ENCODE measurements around the gene THSD4.

The THSD4 gene

DNA sequence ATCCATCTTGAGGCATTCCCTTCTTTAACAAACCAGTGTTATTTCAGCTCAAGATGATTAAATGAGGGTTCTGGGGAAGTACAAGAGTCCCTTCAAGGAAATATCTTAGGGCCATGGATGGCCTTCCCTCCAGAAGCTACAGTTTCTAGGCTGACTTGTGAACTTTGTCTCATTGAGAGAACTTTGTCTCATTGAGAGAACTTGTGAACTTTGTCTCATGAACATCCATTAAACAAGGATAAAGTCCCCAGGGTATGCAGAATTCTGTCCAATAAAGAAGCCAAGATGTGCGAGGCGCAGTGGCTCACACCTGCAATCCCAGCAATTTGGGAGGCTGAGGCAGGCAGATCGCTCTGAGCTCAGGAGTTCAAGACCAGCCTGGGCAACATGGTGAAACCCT, 341.5 kb downstream of the THSD4 start:
- no peaks in the 10 kb centered on the region for H3K9me3 ChIP-seq (replicated peaks; ENCODE audit: insufficient read depth, low read length)
- no peak overlapping the region for H3K4me3 ChIP-seq (ENCODE audit: low read length)
- no peak overlapping the region for H3K27ac ChIP-seq (ENCODE audit: low read length)
- H3K9ac ChIP-seq (ENCODE audit: low read length) = no peak overlapping the region
- H3K36me3 ChIP-seq (replicated peaks; ENCODE audit: insufficient read depth, low read length) = no peaks in the 10 kb centered on the region
- H3K79me2 ChIP-seq (ENCODE audit: low read length) = no peaks in the 10 kb centered on the region
- no peaks in the 10 kb centered on the region for H4K20me1 ChIP-seq (ENCODE audit: insufficient read depth, low read length)
- no peak overlapping the region for H3K4me2 ChIP-seq (ENCODE audit: low read depth, low read length)
- no peak for TF ChIP-seq EZH2phosphoT487 (IDR thresholded peaks at IDR 0.05; ENCODE audit: low read length)
- TF ChIP-seq, protein P1, sequence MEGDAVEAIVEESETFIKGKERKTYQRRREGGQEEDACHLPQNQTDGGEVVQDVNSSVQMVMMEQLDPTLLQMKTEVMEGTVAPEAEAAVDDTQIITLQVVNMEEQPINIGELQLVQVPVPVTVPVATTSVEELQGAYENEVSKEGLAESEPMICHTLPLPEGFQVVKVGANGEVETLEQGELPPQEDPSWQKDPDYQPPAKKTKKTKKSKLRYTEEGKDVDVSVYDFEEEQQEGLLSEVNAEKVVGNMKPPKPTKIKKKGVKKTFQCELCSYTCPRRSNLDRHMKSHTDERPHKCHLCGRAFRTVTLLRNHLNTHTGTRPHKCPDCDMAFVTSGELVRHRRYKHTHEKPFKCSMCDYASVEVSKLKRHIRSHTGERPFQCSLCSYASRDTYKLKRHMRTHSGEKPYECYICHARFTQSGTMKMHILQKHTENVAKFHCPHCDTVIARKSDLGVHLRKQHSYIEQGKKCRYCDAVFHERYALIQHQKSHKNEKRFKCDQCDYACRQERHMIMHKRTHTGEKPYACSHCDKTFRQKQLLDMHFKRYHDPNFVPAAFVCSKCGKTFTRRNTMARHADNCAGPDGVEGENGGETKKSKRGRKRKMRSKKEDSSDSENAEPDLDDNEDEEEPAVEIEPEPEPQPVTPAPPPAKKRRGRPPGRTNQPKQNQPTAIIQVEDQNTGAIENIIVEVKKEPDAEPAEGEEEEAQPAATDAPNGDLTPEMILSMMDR (IDR thresholded peaks at IDR 0.05; ENCODE audit: low read length) = no peak
- no peak for TF ChIP-seq EZH2 (optimal IDR thresholded peaks at IDR 0.05; ENCODE audit: low read depth, low read length)
- H3K4me1 ChIP-seq (ENCODE audit: low read length) = no peaks in the 10 kb centered on the region
- no peaks in the 10 kb centered on the region for H3K27me3 ChIP-seq (replicated peaks; ENCODE audit: insufficient read depth, low read length)
- DNase-seq = no peak
- no peaks in the 10 kb centered on the region for H3K9me2 ChIP-seq (replicated peaks; ENCODE audit: insufficient read depth, low read length)
- no peaks in the 10 kb centered on the region for H3F3A ChIP-seq (ENCODE audit: insufficient read depth, low read length)
- H2AFZ ChIP-seq (ENCODE audit: low read length) = no peak overlapping the region

DNA sequence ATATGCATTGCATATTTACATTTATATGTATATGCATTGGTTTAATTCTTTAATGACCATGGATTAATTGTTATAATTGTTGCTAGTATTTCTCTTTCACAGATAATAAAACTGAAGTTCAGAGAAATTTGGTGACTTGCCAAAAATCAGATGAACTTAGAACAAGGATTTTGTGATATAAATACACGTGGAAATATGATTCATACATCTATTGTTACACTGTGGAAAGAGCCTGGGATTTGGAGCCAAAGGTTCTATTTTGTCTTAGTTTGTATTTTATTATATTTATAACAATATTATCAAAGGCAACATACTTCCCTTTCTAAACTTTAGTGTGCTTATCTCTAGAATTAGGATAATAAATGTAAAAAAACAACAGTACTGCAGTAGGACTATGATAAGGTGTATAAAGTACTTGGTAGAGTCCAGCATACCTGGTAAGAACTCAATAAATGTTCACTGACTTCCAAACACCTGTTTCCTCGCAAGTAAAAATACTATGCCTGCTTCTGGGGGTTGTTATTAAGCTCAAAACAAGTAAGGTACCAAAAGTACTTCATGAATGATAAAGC, 342.9 kb downstream of the THSD4 start:
- Histone ChIP-seq H3K4me1 (ENCODE audit: low read length) (no peaks in the 10 kb centered on the region), H3K9me3 (replicated peaks; ENCODE audit: insufficient read depth, low read length) (no peaks in the 10 kb centered on the region), H3K27me3 (replicated peaks; ENCODE audit: insufficient read depth, low read length) (no peaks in the 10 kb centered on the region), H3K27ac (ENCODE audit: low read length) (no peak overlapping the region), H3K36me3 (replicated peaks; ENCODE audit: insufficient read depth, low read length) (no peaks in the 10 kb centered on the region), H3K79me2 (ENCODE audit: low read length) (no peaks in the 10 kb centered on the region), H3K9ac (ENCODE audit: low read length) (no peak overlapping the region), H2AFZ (ENCODE audit: low read length) (no peak overlapping the region), H3F3A (ENCODE audit: insufficient read depth, low read length) (no peaks in the 10 kb centered on the region), H3K9me2 (replicated peaks; ENCODE audit: insufficient read depth, low read length) (no peaks in the 10 kb centered on the region), H3K4me3 (ENCODE audit: low read length) (no peak overlapping the region), H3K4me2 (ENCODE audit: low read depth, low read length) (no peak overlapping the region), H4K20me1 (ENCODE audit: insufficient read depth, low read length) (no peaks in the 10 kb centered on the region)
- no peak for DNase-seq
- TF ChIP-seq EZH2 (optimal IDR thresholded peaks at IDR 0.05; ENCODE audit: low read depth, low read length) = no peak
- TF ChIP-seq EZH2phosphoT487 (IDR thresholded peaks at IDR 0.05; ENCODE audit: low read length) = no peak

DNA sequence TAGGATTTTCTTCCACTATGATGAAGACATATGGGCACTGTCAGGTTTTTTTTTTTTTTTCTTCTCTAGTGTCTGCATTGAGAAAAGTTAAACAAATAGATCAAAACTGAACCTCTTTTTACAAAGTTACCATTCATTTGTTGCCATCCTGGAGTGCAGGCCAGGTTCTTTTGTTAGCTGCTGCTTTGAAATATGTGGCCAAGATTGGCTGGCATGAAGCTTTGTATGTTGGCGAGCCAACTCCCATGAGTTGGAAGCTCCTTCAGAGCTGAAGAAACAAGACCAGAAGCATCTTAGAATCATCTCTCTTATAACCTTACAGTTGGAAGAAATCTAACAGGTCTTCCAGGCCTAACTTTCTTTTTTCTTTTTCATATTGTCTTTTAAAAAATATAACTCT, 346.5 kb downstream of the THSD4 start:
- no peaks in the 10 kb centered on the region for H3K36me3 ChIP-seq (replicated peaks; ENCODE audit: insufficient read depth, low read length)
- no peaks in the 10 kb centered on the region for H3K4me1 ChIP-seq (ENCODE audit: low read length)
- H3K27ac ChIP-seq (ENCODE audit: low read length) = no peak overlapping the region
- H3K9me3 ChIP-seq (replicated peaks; ENCODE audit: insufficient read depth, low read length) = no peaks in the 10 kb centered on the region
- H2AFZ ChIP-seq (ENCODE audit: low read length) = no peak overlapping the region
- H3F3A ChIP-seq (ENCODE audit: insufficient read depth, low read length) = no peaks in the 10 kb centered on the region
- H3K27me3 ChIP-seq (replicated peaks; ENCODE audit: insufficient read depth, low read length) = no peaks in the 10 kb centered on the region
- no peak overlapping the region for H3K4me2 ChIP-seq (ENCODE audit: low read depth, low read length)
- H3K79me2 ChIP-seq (ENCODE audit: low read length) = no peaks in the 10 kb centered on the region
- no peaks in the 10 kb centered on the region for H3K9me2 ChIP-seq (replicated peaks; ENCODE audit: insufficient read depth, low read length)
- TF ChIP-seq EZH2phosphoT487 (IDR thresholded peaks at IDR 0.05; ENCODE audit: low read length) (no peak), EZH2 (optimal IDR thresholded peaks at IDR 0.05; ENCODE audit: low read depth, low read length) (no peak)
- TF ChIP-seq, protein P1 (IDR thresholded peaks at IDR 0.05; ENCODE audit: low read length) = no peak
- H4K20me1 ChIP-seq (ENCODE audit: insufficient read depth, low read length) = no peaks in the 10 kb centered on the region
- H3K4me3 ChIP-seq (ENCODE audit: low read length) = no peak overlapping the region
- DNase-seq = no peak
- no peak overlapping the region for H3K9ac ChIP-seq (ENCODE audit: low read length)

DNA sequence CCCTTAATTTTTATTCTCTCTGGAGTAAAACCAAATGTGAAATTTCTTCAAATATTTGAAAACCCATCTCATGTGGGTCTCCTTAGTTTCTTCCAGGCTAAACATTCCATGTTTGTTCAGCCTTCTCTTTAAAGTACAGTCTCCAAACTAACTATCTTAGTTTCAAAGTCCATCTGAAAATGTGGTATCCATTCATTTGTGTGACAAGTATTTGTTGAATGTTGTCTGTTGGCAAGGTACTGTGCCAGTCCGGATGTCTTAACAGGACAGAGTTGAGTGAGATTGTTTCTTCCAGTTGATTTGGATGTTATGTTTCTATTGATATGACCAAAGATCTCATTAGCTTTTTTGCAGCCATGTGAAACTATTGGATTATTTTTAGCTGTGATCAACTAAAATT, 347.4 kb downstream of the THSD4 start:
- no peak overlapping the region for H3K9ac ChIP-seq (ENCODE audit: low read length)
- TF ChIP-seq, protein P1 (IDR thresholded peaks at IDR 0.05; ENCODE audit: low read length) = no peak
- TF ChIP-seq EZH2 (optimal IDR thresholded peaks at IDR 0.05; ENCODE audit: low read depth, low read length) = no peak
- no peaks in the 10 kb centered on the region for H3K36me3 ChIP-seq (replicated peaks; ENCODE audit: insufficient read depth, low read length)
- no peak overlapping the region for H2AFZ ChIP-seq (ENCODE audit: low read length)
- no peaks in the 10 kb centered on the region for H3K27me3 ChIP-seq (replicated peaks; ENCODE audit: insufficient read depth, low read length)
- no peaks in the 10 kb centered on the region for H3K4me1 ChIP-seq (ENCODE audit: low read length)
- H3K4me3 ChIP-seq (ENCODE audit: low read length) = no peak overlapping the region
- DNase-seq = no peak
- H3K4me2 ChIP-seq (ENCODE audit: low read depth, low read length) = no peak overlapping the region
- no peak overlapping the region for H3K27ac ChIP-seq (ENCODE audit: low read length)
- no peaks in the 10 kb centered on the region for H4K20me1 ChIP-seq (ENCODE audit: insufficient read depth, low read length)
- H3K9me2 ChIP-seq (replicated peaks; ENCODE audit: insufficient read depth, low read length) = no peaks in the 10 kb centered on the region
- H3K9me3 ChIP-seq (replicated peaks; ENCODE audit: insufficient read depth, low read length) = no peaks in the 10 kb centered on the region
- H3F3A ChIP-seq (ENCODE audit: insufficient read depth, low read length) = no peaks in the 10 kb centered on the region
- no peaks in the 10 kb centered on the region for H3K79me2 ChIP-seq (ENCODE audit: low read length)

Measured in MM.1S (cell line).